DND-41 (cell line): ENCODE results near the gene TCERG1L.

Experiments used
- ATAC-seq: fragments of 200-7000 bp; cut with Tn5 transposase; 3 replicates; pipeline ENCODE4 v1.9.1; 2021; ENCODE audit warnings: low read depth; ENCODE audit not compliant: insufficient read depth
- DNase-seq: peaks from one replicate; pipeline ENCODE4 v3.0.0-alpha.2; 2020
- H2AFZ ChIP-seq: 2 replicates; pipeline ENCODE4 v1.6.0; 2012; ENCODE audit warnings: low read depth, low read length
- H3K27ac ChIP-seq: 2 replicates; pipeline ENCODE4 v1.5.1; 2012; ENCODE audit warnings: low read length, inconsistent platforms
- H3K27me3 ChIP-seq: fragments of 200-600 bp; sonication (generic); 2 replicates; pipeline ENCODE4 v1.6.0; 2012; ENCODE audit warnings: low read length, mild to moderate bottlenecking, inconsistent platforms; ENCODE audit not compliant: insufficient read depth, poor library complexity
- H3K36me3 ChIP-seq: 2 replicates; pipeline ENCODE4 v1.5.1; 2012; ENCODE audit warnings: low read length, inconsistent platforms; ENCODE audit not compliant: insufficient read depth
- H3K4me1 ChIP-seq: 2 replicates; pipeline ENCODE4 v1.5.1; 2012; ENCODE audit warnings: mild to moderate bottlenecking, low read length; ENCODE audit not compliant: insufficient read depth
- H3K4me2 ChIP-seq: 2 replicates; pipeline ENCODE4 v1.6.0; 2012; ENCODE audit warnings: mild to moderate bottlenecking, moderate library complexity, low read length, inconsistent platforms; ENCODE audit not compliant: insufficient read depth
- H3K4me3 ChIP-seq, 2 experiments: fragments of 200-600 bp in 1 of 2; shearing (Covaris generic) in 1 of 2; 2 replicates each; pipeline ENCODE4 v1.5.1; 2012 to 2016; ENCODE audit warnings: inconsistent platforms in 2 of 2, low read length in 2 of 2, mild to moderate bottlenecking in 2 of 2, low read depth in 1 of 2, moderate library complexity in 1 of 2
- H3K79me2 ChIP-seq: 2 replicates; pipeline ENCODE4 v1.6.0; 2012; ENCODE audit warnings: low read length, inconsistent platforms; ENCODE audit not compliant: insufficient read depth
- H3K9ac ChIP-seq: 2 replicates; pipeline ENCODE4 v1.6.0; 2012; ENCODE audit warnings: low read depth, mild to moderate bottlenecking, inconsistent platforms, low read length, moderate library complexity
- H3K9me3 ChIP-seq: 2 replicates; pipeline ENCODE4 v1.5.1; 2012; ENCODE audit warnings: low read length, moderate library complexity, mild to moderate bottlenecking, inconsistent platforms; ENCODE audit not compliant: insufficient read depth, severe bottlenecking
- H4K20me1 ChIP-seq: 2 replicates; pipeline ENCODE4 v1.6.0; 2012; ENCODE audit warnings: low read length; ENCODE audit not compliant: insufficient read depth
- EZH2 ChIP-seq: IDR thresholded peaks from 3 replicates; pipeline ENCODE4 v1.6.1; 2012; ENCODE audit warnings: borderline replicate concordance, low read depth, mild to moderate bottlenecking, moderate library complexity, low read length, inconsistent platforms; ENCODE audit not compliant: severe bottlenecking
- TF ChIP-seq, protein P1 (sequence below): IDR thresholded peaks from 2 replicates; pipeline ENCODE4 v1.5.1; 2012; ENCODE audit warnings: borderline replicate concordance, low read length, moderate library complexity, mild to moderate bottlenecking; ENCODE audit not compliant: poor library complexity, severe bottlenecking; ENCODE audit errors: extremely low read depth

The TCERG1L gene

DNA sequence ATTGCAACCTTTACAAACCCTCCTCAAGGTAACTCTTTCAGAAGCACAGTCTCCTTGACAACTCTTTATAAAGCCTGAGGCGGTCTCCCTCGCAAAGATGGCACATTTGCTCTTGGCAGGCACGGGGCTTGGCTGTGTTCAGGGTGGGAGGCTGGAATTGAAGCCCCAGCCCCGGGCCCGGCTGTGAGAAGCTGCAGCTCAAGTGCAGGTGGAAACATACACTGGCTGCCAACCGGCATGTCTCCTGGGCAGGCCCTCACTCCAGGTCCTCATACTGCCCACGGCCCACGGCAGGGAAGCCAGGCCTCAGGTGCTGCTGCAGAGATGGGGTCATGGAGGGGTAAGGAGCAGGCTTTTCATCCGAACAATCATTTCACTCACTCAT is 194.5 kb downstream of the TCERG1L start:
- Histone ChIP-seq H3K4me1 (no peaks in the 10 kb centered on the region), H3K9me3 (peaks cover 4% of the 10 kb centered on the region), H3K27me3 (no peaks in the 10 kb centered on the region), H3K36me3 (no peaks in the 10 kb centered on the region), H3K9ac (no peak overlapping the region), H4K20me1 (no peaks in the 10 kb centered on the region), H3K4me2 (no peak overlapping the region), H3K79me2 (no peaks in the 10 kb centered on the region), H2AFZ (no peak overlapping the region), H3K4me3 (no peak overlapping the region), H3K27ac (no peak overlapping the region)
- no peak for DNase-seq
- TF ChIP-seq, protein P1, sequence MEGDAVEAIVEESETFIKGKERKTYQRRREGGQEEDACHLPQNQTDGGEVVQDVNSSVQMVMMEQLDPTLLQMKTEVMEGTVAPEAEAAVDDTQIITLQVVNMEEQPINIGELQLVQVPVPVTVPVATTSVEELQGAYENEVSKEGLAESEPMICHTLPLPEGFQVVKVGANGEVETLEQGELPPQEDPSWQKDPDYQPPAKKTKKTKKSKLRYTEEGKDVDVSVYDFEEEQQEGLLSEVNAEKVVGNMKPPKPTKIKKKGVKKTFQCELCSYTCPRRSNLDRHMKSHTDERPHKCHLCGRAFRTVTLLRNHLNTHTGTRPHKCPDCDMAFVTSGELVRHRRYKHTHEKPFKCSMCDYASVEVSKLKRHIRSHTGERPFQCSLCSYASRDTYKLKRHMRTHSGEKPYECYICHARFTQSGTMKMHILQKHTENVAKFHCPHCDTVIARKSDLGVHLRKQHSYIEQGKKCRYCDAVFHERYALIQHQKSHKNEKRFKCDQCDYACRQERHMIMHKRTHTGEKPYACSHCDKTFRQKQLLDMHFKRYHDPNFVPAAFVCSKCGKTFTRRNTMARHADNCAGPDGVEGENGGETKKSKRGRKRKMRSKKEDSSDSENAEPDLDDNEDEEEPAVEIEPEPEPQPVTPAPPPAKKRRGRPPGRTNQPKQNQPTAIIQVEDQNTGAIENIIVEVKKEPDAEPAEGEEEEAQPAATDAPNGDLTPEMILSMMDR = no peak
- no peak for TF ChIP-seq EZH2
- ATAC-seq = no peak

DNA sequence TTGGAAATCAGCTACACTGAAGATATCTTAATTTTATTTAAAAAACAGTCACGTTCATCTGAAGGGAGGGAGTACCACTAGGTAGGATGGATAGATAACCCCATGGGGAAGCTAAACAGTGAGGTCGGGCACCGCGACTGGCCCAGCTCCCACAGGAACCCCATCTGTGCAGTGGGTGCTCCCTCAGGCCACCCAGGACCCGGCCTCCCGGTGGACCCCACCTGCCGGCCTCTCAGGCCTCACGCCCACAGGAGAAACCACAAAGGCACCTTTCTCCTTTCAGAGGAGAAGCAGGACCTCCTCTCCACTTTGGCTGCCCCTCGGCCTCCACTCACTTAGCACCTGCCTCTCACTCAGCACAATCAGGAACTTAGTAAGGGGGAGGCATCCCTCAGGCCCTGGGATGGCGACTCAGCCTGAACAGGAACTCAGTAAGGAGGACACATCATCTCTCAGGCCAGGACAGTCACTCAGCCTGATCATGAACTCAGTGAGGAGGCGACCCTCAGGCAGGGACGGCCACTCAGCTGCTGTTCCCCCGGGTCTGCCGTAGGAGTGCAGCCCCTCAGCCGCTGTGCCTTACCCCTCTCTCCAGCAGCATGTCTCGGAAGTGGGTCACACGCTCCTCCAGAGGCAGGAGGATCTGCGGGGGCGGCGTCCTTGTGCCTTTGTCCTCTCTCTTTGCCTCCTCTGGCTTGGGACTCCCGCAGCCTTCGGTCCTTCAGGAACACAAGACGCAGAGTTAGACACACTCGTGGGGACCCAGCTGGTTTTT is 195.1 kb downstream of the TCERG1L start:
- Histone ChIP-seq H3K4me3 (no peak overlapping the region), H3K9me3 (no peaks in the 10 kb centered on the region), H3K4me2 (no peak overlapping the region), H4K20me1 (no peaks in the 10 kb centered on the region), H3K36me3 (no peaks in the 10 kb centered on the region), H3K9ac (no peak overlapping the region), H3K79me2 (no peaks in the 10 kb centered on the region), H3K27me3 (no peaks in the 10 kb centered on the region), H3K27ac (no peak overlapping the region), H3K4me1 (no peaks in the 10 kb centered on the region), H2AFZ (no peak overlapping the region)
- ATAC-seq = no peak
- TF ChIP-seq EZH2 = no peak
- TF ChIP-seq, protein P1 = no peak
- no peak for DNase-seq

DNA sequence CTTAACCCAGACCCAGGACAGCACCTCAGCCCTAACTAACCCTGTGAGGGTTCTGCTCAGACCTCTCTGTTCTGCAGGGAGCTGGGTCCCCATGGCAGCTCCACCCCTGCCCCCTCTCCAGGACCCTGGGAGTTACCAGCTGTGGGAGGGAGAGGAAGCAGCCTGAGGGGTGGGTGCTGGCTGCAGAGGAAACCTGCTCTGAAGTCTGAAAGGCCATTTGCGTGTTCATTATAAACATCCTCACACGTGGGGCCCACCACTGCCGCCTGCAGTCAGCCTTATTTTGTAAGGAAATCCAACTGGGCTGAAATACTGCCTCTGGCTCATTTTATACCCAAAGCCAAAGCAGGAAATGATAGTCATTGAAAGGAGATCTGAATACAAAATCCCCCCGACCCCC is 195.7 kb downstream of the TCERG1L start:
- DNase-seq (no peak), ATAC-seq (no peak)
- Histone ChIP-seq H3K27me3 (no peaks in the 10 kb centered on the region), H3K4me1 (no peaks in the 10 kb centered on the region), H3K27ac (no peak overlapping the region), H2AFZ (no peak overlapping the region), H3K9ac (no peak overlapping the region), H3K9me3 (no peaks in the 10 kb centered on the region), H3K79me2 (no peaks in the 10 kb centered on the region), H4K20me1 (no peaks in the 10 kb centered on the region), H3K4me2 (no peak overlapping the region), H3K36me3 (no peaks in the 10 kb centered on the region), H3K4me3 (no peak overlapping the region)
- TF ChIP-seq, protein P1 = no peak
